Memory B cell (primary cell): ENCODE measurements around the gene MT1F.

Source experiments
- ATAC-seq: fragments of 150-1000 bp; cut with Tn5 transposase; 2 replicates; pipeline ENCODE4 v1.10.0; 2021; ENCODE audit warnings: low read depth, mild to moderate bottlenecking, moderate library complexity
- DNase-seq, 2 donors: peaks; one replicate each; pipeline ENCODE4 v3.0.0; 2022; ENCODE audit warnings: low spot score in 2 of 2
- H3K27ac Mint-ChIP-seq: one replicate; pipeline ENCODE4 v1.8.0; 2022; ENCODE audit warnings: mild to moderate bottlenecking, moderate library complexity, mixed read lengths
- H3K27me3 Mint-ChIP-seq: one replicate; pipeline ENCODE4 v1.8.0; 2022; ENCODE audit warnings: mixed read lengths
- H3K36me3 Mint-ChIP-seq: one replicate; pipeline ENCODE4 v1.8.0; 2022; ENCODE audit warnings: mild to moderate bottlenecking, mixed read lengths
- H3K4me1 Mint-ChIP-seq: one replicate; pipeline ENCODE4 v1.8.0; 2022; ENCODE audit warnings: mixed read lengths
- H3K4me3 Mint-ChIP-seq: one replicate; pipeline ENCODE4 v1.8.0; 2022; ENCODE audit warnings: mild to moderate bottlenecking, moderate library complexity, mixed read lengths
- H3K9me3 Mint-ChIP-seq: one replicate; pipeline ENCODE4 v1.8.0; 2022; ENCODE audit warnings: mixed read lengths

Gene MT1F

GRCh38 chr16:56657555-56658326 is at the start of gene MT1F:
TSS of gene MT1F (plus strand) at chr16:56657959. CDS start at chr16:56658059, 100 bp downstream.
- H3K36me3 Mint-ChIP-seq, result no peaks in the 10 kb centered on the region
- H3K27ac Mint-ChIP-seq, result peak within 1 kb of the TSS; percentile 85
- ATAC-seq, result peak; percentile 68
- DNase-seq, result peak; percentile 22 to 50
- peaks cover 22% of the 10 kb centered on the region for H3K4me1 Mint-ChIP-seq
- H3K27me3 Mint-ChIP-seq, result peaks cover 11% of the 10 kb centered on the region
- H3K9me3 Mint-ChIP-seq, result no peaks in the 10 kb centered on the region
- H3K4me3 Mint-ChIP-seq, result peak within 1 kb of the TSS; percentile 99

GRCh38 chr16:56608043-56608875 is 49.5 kb upstream of the MT1F start, which contains the start of gene MT2A:
TSS of gene MT2A (plus strand) at chr16:56608584. CDS start at chr16:56608656, 72 bp downstream.
- DNase-seq, result peak; percentile 68 to 69
- peak; percentile 79 for ATAC-seq
- Mint-ChIP-seq H3K4me1 (peaks cover 26% of the 10 kb centered on the region), H3K4me3 (peak within 1 kb of the TSS; percentile 92), H3K9me3 (no peaks in the 10 kb centered on the region), H3K36me3 (no peaks in the 10 kb centered on the region), H3K27ac (peak within 1 kb of the TSS; percentile 86), H3K27me3 (peaks cover 2% of the 10 kb centered on the region)

GRCh38 chr16:56608876-56609462 is 48.8 kb upstream of the MT1F start:
- Mint-ChIP-seq H3K36me3 (no peaks in the 10 kb centered on the region), H3K27me3 (no peaks in the 10 kb centered on the region), H3K4me1 (peaks cover 26% of the 10 kb centered on the region), H3K9me3 (no peaks in the 10 kb centered on the region), H3K27ac (peak overlapping the region; percentile 86), H3K4me3 (peak overlapping the region; percentile 92)
- ATAC-seq (no peak), DNase-seq (no peak)

- DNase-seq, result peak; percentile 63 to 77
- H3K4me3 Mint-ChIP-seq, result peak overlapping the region; percentile 92
- no peaks in the 10 kb centered on the region for H3K36me3 Mint-ChIP-seq
- peak overlapping the region; percentile 86 for H3K27ac Mint-ChIP-seq
- no peaks in the 10 kb centered on the region for H3K27me3 Mint-ChIP-seq
- H3K4me1 Mint-ChIP-seq, result peaks cover 26% of the 10 kb centered on the region
- peak; percentile 75 for ATAC-seq
- H3K9me3 Mint-ChIP-seq, result no peaks in the 10 kb centered on the region
Measured at GRCh38 chr16:56609463-56609921, 48.3 kb upstream of the MT1F start.

- no peaks in the 10 kb centered on the region for H3K27me3 Mint-ChIP-seq
- no peaks in the 10 kb centered on the region for H3K9me3 Mint-ChIP-seq
- H3K4me3 Mint-ChIP-seq, result peak overlapping the region; percentile 92
- DNase-seq (peak in 1 of 2 donors; percentile 26), ATAC-seq (peak; percentile 57)
- no peaks in the 10 kb centered on the region for H3K36me3 Mint-ChIP-seq
- peak overlapping the region; percentile 86 for H3K27ac Mint-ChIP-seq
- peaks cover 26% of the 10 kb centered on the region for H3K4me1 Mint-ChIP-seq
Measured at GRCh38 chr16:56610017-56610608, 47.6 kb upstream of the MT1F start.

GRCh38 chr16:56610609-56611111 is 47.1 kb upstream of the MT1F start:
- Mint-ChIP-seq H3K27me3 (no peaks in the 10 kb centered on the region), H3K4me3 (peak overlapping the region; percentile 72), H3K36me3 (no peaks in the 10 kb centered on the region), H3K9me3 (no peaks in the 10 kb centered on the region), H3K4me1 (peaks cover 26% of the 10 kb centered on the region), H3K27ac (peak overlapping the region; percentile 86)
- ATAC-seq, result no peak
- no peak for DNase-seq

- no peaks in the 10 kb centered on the region for H3K36me3 Mint-ChIP-seq
- H3K4me3 Mint-ChIP-seq, result peak overlapping the region; percentile 47
- no peak for DNase-seq
- peaks cover 26% of the 10 kb centered on the region for H3K4me1 Mint-ChIP-seq
- peak overlapping the region; percentile 86 for H3K27ac Mint-ChIP-seq
- H3K27me3 Mint-ChIP-seq, result no peaks in the 10 kb centered on the region
- ATAC-seq, result no peak
- no peaks in the 10 kb centered on the region for H3K9me3 Mint-ChIP-seq
Measured at GRCh38 chr16:56611281-56611833, 46.4 kb upstream of the MT1F start.

- H3K36me3 Mint-ChIP-seq, result no peaks in the 10 kb centered on the region
- H3K4me1 Mint-ChIP-seq, result peaks cover 27% of the 10 kb centered on the region
- ATAC-seq (no peak), DNase-seq (no peak)
- H3K27me3 Mint-ChIP-seq, result peaks cover 8% of the 10 kb centered on the region
- no peaks in the 10 kb centered on the region for H3K9me3 Mint-ChIP-seq
- H3K27ac Mint-ChIP-seq, result no peak overlapping the region
- H3K4me3 Mint-ChIP-seq, result no peak overlapping the region
Measured at GRCh38 chr16:56613706-56614105, 44.1 kb upstream of the MT1F start.

- H3K27ac Mint-ChIP-seq, result no peak overlapping the region
- ATAC-seq, result no peak
- peaks cover 20% of the 10 kb centered on the region for H3K4me1 Mint-ChIP-seq
- no peak overlapping the region for H3K4me3 Mint-ChIP-seq
- no peak for DNase-seq
- H3K36me3 Mint-ChIP-seq, result no peaks in the 10 kb centered on the region
- peaks cover 9% of the 10 kb centered on the region for H3K27me3 Mint-ChIP-seq
- H3K9me3 Mint-ChIP-seq, result no peaks in the 10 kb centered on the region
Measured at GRCh38 chr16:56614549-56614991, 43.2 kb upstream of the MT1F start.

GRCh38 chr16:56615353-56615752 is 42.4 kb upstream of the MT1F start:
- Mint-ChIP-seq H3K27me3 (peaks cover 10% of the 10 kb centered on the region), H3K4me1 (peaks cover 16% of the 10 kb centered on the region), H3K4me3 (no peak overlapping the region), H3K9me3 (no peaks in the 10 kb centered on the region), H3K27ac (no peak overlapping the region), H3K36me3 (no peaks in the 10 kb centered on the region)
- ATAC-seq (no peak), DNase-seq (no peak)

GRCh38 chr16:56616608-56617211 is 41.0 kb upstream of the MT1F start:
- no peaks in the 10 kb centered on the region for H3K36me3 Mint-ChIP-seq
- no peak for DNase-seq
- no peak for ATAC-seq
- peaks cover 12% of the 10 kb centered on the region for H3K27me3 Mint-ChIP-seq
- peaks cover 6% of the 10 kb centered on the region for H3K4me1 Mint-ChIP-seq
- H3K4me3 Mint-ChIP-seq, result peak overlapping the region; percentile 64
- no peaks in the 10 kb centered on the region for H3K9me3 Mint-ChIP-seq
- no peak overlapping the region for H3K27ac Mint-ChIP-seq

- Mint-ChIP-seq H3K9me3 (no peaks in the 10 kb centered on the region), H3K4me3 (peak overlapping the region; percentile 66), H3K27me3 (peaks cover 12% of the 10 kb centered on the region), H3K4me1 (peaks cover 6% of the 10 kb centered on the region), H3K36me3 (no peaks in the 10 kb centered on the region), H3K27ac (no peak overlapping the region)
- DNase-seq, result no peak
- peak; percentile 27 for ATAC-seq
Measured at GRCh38 chr16:56617212-56618085, 40.3 kb upstream of the MT1F start.
